Measurements from ENCODE around the gene GALNT2. TPM values are rescaled to one million over a fixed set of nuclear protein-coding genes. Genes with fewer than 3 reads are reported as not detected.

The GALNT2 gene
- polyA plus RNA-seq (2013, experiment 1 of 2; ENCODE audit: insufficient read length), result 156 TPM
- 161 TPM for polyA plus RNA-seq (2013, experiment 2 of 2; ENCODE audit: insufficient read length)

GRCh38 chr1:230066466-230067404 lies at the start of gene GALNT2:
Gene GALNT2, plus strand, starts transcription at chr1:230067238. Its CDS starts 43 bp downstream, at chr1:230067281.
- peak; percentile 89 for DNase-seq

- no peak for DNase-seq
Observed at GRCh38 chr1:230020451-230020850, 46.6 kb upstream of the GALNT2 start.

- no peak for DNase-seq
Observed at GRCh38 chr1:230022666-230023380, 44.2 kb upstream of the GALNT2 start.

GRCh38 chr1:230025686-230026085 lies 41.4 kb upstream of the GALNT2 start:
- no peak for DNase-seq

- DNase-seq, result no peak
Observed at GRCh38 chr1:230026139-230026538, 40.9 kb upstream of the GALNT2 start.

- no peak for DNase-seq
Observed at GRCh38 chr1:230026572-230026971, 40.5 kb upstream of the GALNT2 start.

GRCh38 chr1:230028602-230029223 lies 38.3 kb upstream of the GALNT2 start:
- DNase-seq, result no peak

- DNase-seq, result no peak
Observed at GRCh38 chr1:230029244-230029941, 37.6 kb upstream of the GALNT2 start.

GRCh38 chr1:230030122-230030821 lies 36.8 kb upstream of the GALNT2 start:
- DNase-seq, result no peak

GRCh38 chr1:230031131-230031530 lies 35.9 kb upstream of the GALNT2 start:
- peak; percentile 16 for DNase-seq

- no peak for DNase-seq
Observed at GRCh38 chr1:230032516-230033281, 34.3 kb upstream of the GALNT2 start.

GRCh38 chr1:230037261-230037660 lies 29.8 kb upstream of the GALNT2 start:
- DNase-seq, result no peak

- DNase-seq, result no peak
Observed at GRCh38 chr1:230040440-230040839, 26.6 kb upstream of the GALNT2 start.

GRCh38 chr1:230043081-230043480 lies 24.0 kb upstream of the GALNT2 start:
- DNase-seq, result no peak

- DNase-seq, result no peak
Observed at GRCh38 chr1:230044729-230045128, 22.3 kb upstream of the GALNT2 start.

- DNase-seq, result peak; percentile 14
Observed at GRCh38 chr1:230047114-230047865, 19.7 kb upstream of the GALNT2 start.

- DNase-seq, result no peak
Observed at GRCh38 chr1:230048322-230048721, 18.7 kb upstream of the GALNT2 start.

- no peak for DNase-seq
Observed at GRCh38 chr1:230048922-230049321, 18.1 kb upstream of the GALNT2 start.

- DNase-seq, result no peak
Observed at GRCh38 chr1:230049731-230050130, 17.3 kb upstream of the GALNT2 start.

All from fibroblast of skin of back (primary cell).